DND-41 (cell line): ENCODE measurements around the gene RYR2.

Source experiments
- ATAC-seq: fragments of 200-7000 bp; cut with Tn5 transposase; 3 replicates; pipeline ENCODE4 v1.9.1; 2021; ENCODE audit warnings: low read depth; ENCODE audit not compliant: insufficient read depth
- DNase-seq: peaks from one replicate; pipeline ENCODE4 v3.0.0-alpha.2; 2020
- H2AFZ ChIP-seq: 2 replicates; pipeline ENCODE4 v1.6.0; 2012; ENCODE audit warnings: low read depth, low read length
- H3K27ac ChIP-seq: 2 replicates; pipeline ENCODE4 v1.5.1; 2012; ENCODE audit warnings: low read length, inconsistent platforms
- H3K27me3 ChIP-seq: fragments of 200-600 bp; sonication (generic); 2 replicates; pipeline ENCODE4 v1.6.0; 2012; ENCODE audit warnings: low read length, mild to moderate bottlenecking, inconsistent platforms; ENCODE audit not compliant: insufficient read depth, poor library complexity
- H3K36me3 ChIP-seq: 2 replicates; pipeline ENCODE4 v1.5.1; 2012; ENCODE audit warnings: low read length, inconsistent platforms; ENCODE audit not compliant: insufficient read depth
- H3K4me1 ChIP-seq: 2 replicates; pipeline ENCODE4 v1.5.1; 2012; ENCODE audit warnings: mild to moderate bottlenecking, low read length; ENCODE audit not compliant: insufficient read depth
- H3K4me2 ChIP-seq: 2 replicates; pipeline ENCODE4 v1.6.0; 2012; ENCODE audit warnings: mild to moderate bottlenecking, moderate library complexity, low read length, inconsistent platforms; ENCODE audit not compliant: insufficient read depth
- H3K4me3 ChIP-seq, 2 experiments: fragments of 200-600 bp in 1 of 2; shearing (Covaris generic) in 1 of 2; 2 replicates each; pipeline ENCODE4 v1.5.1; 2012 to 2016; ENCODE audit warnings: inconsistent platforms in 2 of 2, low read length in 2 of 2, mild to moderate bottlenecking in 2 of 2, low read depth in 1 of 2, moderate library complexity in 1 of 2
- H3K79me2 ChIP-seq: 2 replicates; pipeline ENCODE4 v1.6.0; 2012; ENCODE audit warnings: low read length, inconsistent platforms; ENCODE audit not compliant: insufficient read depth
- H3K9ac ChIP-seq: 2 replicates; pipeline ENCODE4 v1.6.0; 2012; ENCODE audit warnings: low read depth, mild to moderate bottlenecking, inconsistent platforms, low read length, moderate library complexity
- H3K9me3 ChIP-seq: 2 replicates; pipeline ENCODE4 v1.5.1; 2012; ENCODE audit warnings: low read length, moderate library complexity, mild to moderate bottlenecking, inconsistent platforms; ENCODE audit not compliant: insufficient read depth, severe bottlenecking
- H4K20me1 ChIP-seq: 2 replicates; pipeline ENCODE4 v1.6.0; 2012; ENCODE audit warnings: low read length; ENCODE audit not compliant: insufficient read depth
- CTCF ChIP-seq: IDR thresholded peaks from 2 replicates; pipeline ENCODE4 v1.5.1; 2012; ENCODE audit warnings: borderline replicate concordance, low read length, moderate library complexity, mild to moderate bottlenecking; ENCODE audit not compliant: poor library complexity, severe bottlenecking; ENCODE audit errors: extremely low read depth
- EZH2 ChIP-seq: IDR thresholded peaks from 3 replicates; pipeline ENCODE4 v1.6.1; 2012; ENCODE audit warnings: borderline replicate concordance, low read depth, mild to moderate bottlenecking, moderate library complexity, low read length, inconsistent platforms; ENCODE audit not compliant: severe bottlenecking

RYR2 gene

GRCh38 chr1:237042526-237042891, 525 bp downstream of the RYR2 start:
- no peaks in the 10 kb centered on the region for H4K20me1 ChIP-seq
- no peak overlapping the region for H3K27ac ChIP-seq
- no peak overlapping the region for H3K9ac ChIP-seq
- no peaks in the 10 kb centered on the region for H3K9me3 ChIP-seq
- no peak overlapping the region for H3K4me2 ChIP-seq
- TF ChIP-seq CTCF (no peak), EZH2 (no peak)
- H2AFZ ChIP-seq: no peak overlapping the region
- no peak overlapping the region for H3K4me3 ChIP-seq
- no peaks in the 10 kb centered on the region for H3K4me1 ChIP-seq
- DNase-seq (no peak), ATAC-seq (no peak)
- no peaks in the 10 kb centered on the region for H3K79me2 ChIP-seq
- no peaks in the 10 kb centered on the region for H3K36me3 ChIP-seq
- H3K27me3 ChIP-seq: no peaks in the 10 kb centered on the region

- DNase-seq (no peak), ATAC-seq (no peak)
- Histone ChIP-seq H3K36me3 (no peaks in the 10 kb centered on the region), H3K9ac (no peak overlapping the region), H2AFZ (no peak overlapping the region), H3K27me3 (no peaks in the 10 kb centered on the region), H4K20me1 (no peaks in the 10 kb centered on the region), H3K4me3 (no peak overlapping the region), H3K27ac (no peak overlapping the region), H3K79me2 (no peaks in the 10 kb centered on the region), H3K9me3 (no peaks in the 10 kb centered on the region), H3K4me2 (no peak overlapping the region), H3K4me1 (no peaks in the 10 kb centered on the region)
- TF ChIP-seq CTCF: no peak
- no peak for TF ChIP-seq EZH2
These were observed 1.1 kb downstream of the RYR2 start for GRCh38 chr1:237042892-237043576.

GRCh38 chr1:237043846-237044636, 2.1 kb downstream of the RYR2 start:
- no peaks in the 10 kb centered on the region for H3K4me1 ChIP-seq
- H3K9me3 ChIP-seq: no peaks in the 10 kb centered on the region
- H4K20me1 ChIP-seq: no peaks in the 10 kb centered on the region
- no peak overlapping the region for H3K27ac ChIP-seq
- no peak overlapping the region for H3K4me2 ChIP-seq
- H3K27me3 ChIP-seq: no peaks in the 10 kb centered on the region
- no peak overlapping the region for H3K4me3 ChIP-seq
- no peak overlapping the region for H3K9ac ChIP-seq
- no peaks in the 10 kb centered on the region for H3K36me3 ChIP-seq
- ATAC-seq (no peak), DNase-seq (no peak)
- TF ChIP-seq CTCF (no peak), EZH2 (no peak)
- no peaks in the 10 kb centered on the region for H3K79me2 ChIP-seq
- no peak overlapping the region for H2AFZ ChIP-seq
